GM12878 (cell line): Measurements from ENCODE around the gene MPIG6B. TPM values are rescaled to one million over a fixed set of nuclear protein-coding genes. Genes with fewer than 3 reads are reported as not detected.

Experiments used
- BCL11A ChIP-seq: IDR thresholded peaks from 2 replicates; pipeline ENCODE4 v1.6.1; 2011; ENCODE audit warnings: low read depth, low read length
- CBFB ChIP-seq: IDR thresholded peaks from 2 replicates; pipeline ENCODE4 v1.6.1; 2016; ENCODE audit warnings: antibody characterized with exemption, low read depth
- CHD2 ChIP-seq: IDR thresholded peaks from 2 replicates; pipeline ENCODE4 v1.6.1; 2011; ENCODE audit warnings: low read depth, low read length, improper control_type of control experiment, borderline replicate concordance
- EGR1 ChIP-seq, 2 experiments: IDR thresholded peaks; 1 replicate in 1 of 2; 2 replicates in 1 of 2; pipeline ENCODE4 v1.6.1; 2011 to 2012; ENCODE audit warnings: low read depth in 2 of 2, low read length in 2 of 2, borderline replicate concordance in 1 of 2, mild to moderate bottlenecking in 1 of 2, moderate library complexity in 1 of 2
- FOS ChIP-seq: IDR thresholded peaks from 3 replicates; pipeline ENCODE4 v1.6.1; 2011; ENCODE audit warnings: borderline replicate concordance; ENCODE audit not compliant: insufficient read length; ENCODE audit errors: extremely low read depth
- FOXK2 ChIP-seq: fragments of 450-650 bp; IDR thresholded peaks from 2 replicates; pipeline ENCODE4 v1.6.1; 2017; ENCODE audit warnings: mild to moderate bottlenecking, moderate library complexity
- HDGF ChIP-seq: fragments of 450-650 bp; IDR thresholded peaks from 2 replicates; pipeline ENCODE4 v1.6.1; 2016; ENCODE audit warnings: antibody characterized with exemption
- JUNB ChIP-seq: IDR thresholded peaks from 2 replicates; pipeline ENCODE4 v1.6.1; 2016; ENCODE audit warnings: antibody characterized with exemption, mild to moderate bottlenecking
- JUND ChIP-seq: IDR thresholded peaks from 2 replicates; pipeline ENCODE4 v1.6.1; 2012; ENCODE audit warnings: low read depth, mild to moderate bottlenecking, low read length, improper control_type of control experiment, moderate library complexity
- KDM1A ChIP-seq: fragments of 200-600 bp; sonication (generic); IDR thresholded peaks from 2 replicates; pipeline ENCODE4 v1.6.1; 2016; ENCODE audit warnings: borderline replicate concordance
- MTA2 ChIP-seq: fragments of 450-650 bp; IDR thresholded peaks from 2 replicates; pipeline ENCODE4 v1.6.1; 2016; ENCODE audit warnings: low read depth, mild to moderate bottlenecking, moderate library complexity
- MTA3 ChIP-seq: IDR thresholded peaks from 2 replicates; pipeline ENCODE4 v1.6.1; 2012; ENCODE audit warnings: low read length, inconsistent platforms, borderline replicate concordance
- MXI1 ChIP-seq: fragments of 150-350 bp; IDR thresholded peaks from 2 replicates; pipeline ENCODE4 v1.6.1; 2011; ENCODE audit warnings: low read depth, mild to moderate bottlenecking, inconsistent platforms, low read length, improper control_type of control experiment
- NR2C2 ChIP-seq: IDR thresholded peaks from 2 replicates; pipeline ENCODE4 v1.6.1; 2011; ENCODE audit warnings: borderline replicate concordance, low read depth; ENCODE audit not compliant: control insufficient read depth, insufficient read length
- NR2F1 ChIP-seq: fragments of 450-650 bp; conservative IDR thresholded peaks from 2 replicates; pipeline ENCODE4 v1.6.1; 2017; ENCODE audit warnings: mild to moderate bottlenecking
- PAX5 ChIP-seq: IDR thresholded peaks from 2 replicates; pipeline ENCODE4 v1.6.1; 2011; ENCODE audit warnings: low read depth, low read length, borderline replicate concordance
- SPI1 ChIP-seq: IDR thresholded peaks from 2 replicates; pipeline ENCODE4 v1.6.1; 2011; ENCODE audit warnings: low read depth, mild to moderate bottlenecking, low read length, moderate library complexity, borderline replicate concordance; ENCODE audit not compliant: insufficient read depth
- SREBF1 ChIP-seq: IDR thresholded peaks from 2 replicates; pipeline ENCODE4 v1.6.1; 2012; ENCODE audit warnings: mild to moderate bottlenecking, low read length
- SRF ChIP-seq, 2 experiments: IDR thresholded peaks; 2 replicates each; pipeline ENCODE4 v1.6.1; 2011; ENCODE audit warnings: low read depth in 2 of 2, low read length in 2 of 2, mild to moderate bottlenecking in 1 of 2, moderate library complexity in 1 of 2
- TAF1 ChIP-seq: IDR thresholded peaks from 2 replicates; pipeline ENCODE4 v1.6.1; 2011; ENCODE audit warnings: mild to moderate bottlenecking, low read depth, low read length, borderline replicate concordance
- TARDBP ChIP-seq: IDR thresholded peaks from 2 replicates; pipeline ENCODE4 v1.6.1; 2016; ENCODE audit warnings: borderline replicate concordance
- TCF3 ChIP-seq: IDR thresholded peaks from 2 replicates; pipeline ENCODE4 v1.6.1; 2012; ENCODE audit warnings: low read depth, mild to moderate bottlenecking, low read length, borderline replicate concordance; ENCODE audit not compliant: insufficient read depth
- YBX1 ChIP-seq: fragments of 450-650 bp; IDR thresholded peaks from 2 replicates; pipeline ENCODE4 v1.6.1; 2016; ENCODE audit warnings: antibody characterized with exemption
- ZNF384 ChIP-seq: IDR thresholded peaks from 2 replicates; pipeline ENCODE4 v1.6.1; 2012; ENCODE audit warnings: low read depth, mild to moderate bottlenecking, low read length, improper control_type of control experiment, borderline replicate concordance
- polyA plus RNA-seq, 11 experiments: library from polyadenylated mRNA; depleted of rRNA in 4 of 11; unstranded in 6 of 11; stranded (reverse) in 5 of 11; fragments of >200 nt; fragmentation: Nextera tagmentation in 4 of 11; fragmentation: Illumina TruSeq in 1 of 11; extraction: Ambion mirVana in 4 of 11; extraction: Trizol in 1 of 11; gene quantifications; 1 replicate in 1 of 11; 2 replicates in 10 of 11; pipeline versions ENCODE4 v1.2.1 to v1.2.3, GENCODE V29; 2011 to 2016; ENCODE audit warnings: inconsistent platforms in 2 of 11, missing spikeins in 2 of 11, low read depth in 1 of 11
- total RNA-seq, 4 experiments: library from RNA; depleted of rRNA in 3 of 4; stranded (reverse); fragments of >200 nt in 3 of 4; fragmentation: Illumina TruSeq in 1 of 4; extraction: Trizol in 1 of 4; gene quantifications; 2 replicates each; pipeline versions ENCODE4 v1.2.1 to v1.2.3, GENCODE V29; 2013 to 2021
- TF ChIP-seq, protein P1 (sequence below): IDR thresholded peaks from 2 replicates; pipeline ENCODE4 v1.6.1; 2012; ENCODE audit warnings: low read length, inconsistent platforms
- TF ChIP-seq, protein P2 (sequence below): IDR thresholded peaks from 2 replicates; pipeline ENCODE4 v1.6.1; 2012; ENCODE audit warnings: low read depth, low read length, improper control_type of control experiment
- TF ChIP-seq, protein P3 (sequence below): fragments of 450-650 bp; IDR thresholded peaks from 2 replicates; pipeline ENCODE4 v1.6.1; 2018; ENCODE audit warnings: borderline replicate concordance, mild to moderate bottlenecking; ENCODE audit not compliant: partially characterized antibody

MPIG6B gene
- total and polyA plus RNA-seq, 10 of the 15 experiments (the other 5 are each of a cell fraction or from before 2014, with no cell fraction given) = not detected

DNA sequence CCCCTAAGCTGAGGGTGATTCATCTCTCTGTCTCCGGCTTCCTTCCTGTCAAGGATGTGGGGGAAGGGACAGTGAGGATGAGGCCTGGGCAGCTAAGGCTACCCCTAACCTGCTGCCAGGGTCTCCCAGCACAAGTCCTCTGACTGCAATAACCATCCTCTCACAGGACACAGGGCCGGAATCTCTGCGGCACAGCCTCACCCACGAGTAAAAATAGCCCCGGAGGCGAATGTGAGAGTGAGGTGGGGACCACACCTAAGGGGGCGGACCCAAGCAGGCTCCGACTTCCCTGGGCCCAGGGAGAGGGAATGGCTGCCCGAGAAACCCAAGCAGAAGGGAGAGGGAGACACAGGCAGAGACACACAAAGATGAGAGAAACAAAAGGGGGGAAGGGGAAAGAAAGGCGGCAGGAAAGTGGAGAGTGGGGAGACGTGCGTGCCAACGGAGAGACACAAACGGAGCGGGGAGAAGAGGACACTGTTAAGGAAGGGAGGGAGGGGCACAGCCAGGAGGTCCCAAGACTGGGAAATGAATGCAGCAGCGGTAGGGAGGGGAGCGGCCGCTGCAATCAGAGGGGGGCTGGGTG lies 11.7 kb downstream of the MPIG6B start (continued):
- no peak for TF ChIP-seq YBX1
- TF ChIP-seq SRF (IDR thresholded peaks at IDR 0.05; ENCODE audit: low read depth in 2 of 2, low read length in 2 of 2) = no peak
- no peak for TF ChIP-seq JUND
- TF ChIP-seq PAX5 = no peak
- peak; percentile 87; the same call in 1 of the 2 replicates for TF ChIP-seq CHD2
- TF ChIP-seq ZNF384 = no peak
- TF ChIP-seq SREBF1 = no peak
- TF ChIP-seq SPI1 = no peak
- no peak for TF ChIP-seq KDM1A
- TF ChIP-seq CBFB = no peak
- TF ChIP-seq NR2C2 = no peak
- TF ChIP-seq TARDBP = no peak
- no peak for TF ChIP-seq FOS
- TF ChIP-seq JUNB = no peak; the same call in none of the 2 replicates
- TF ChIP-seq HDGF = peak; percentile 89
- peak; percentile 73; the same call in 1 of the 2 replicates for TF ChIP-seq NR2F1
- peak in 1 of 2 experiments; percentile 28; a peak in 1 of 3 replicates for TF ChIP-seq EGR1 (IDR thresholded peaks at IDR 0.05; ENCODE audit: borderline replicate concordance in 1 of 2, low read depth in 2 of 2, low read length in 2 of 2)
- TF ChIP-seq TAF1 = no peak
- TF ChIP-seq, protein P1, sequence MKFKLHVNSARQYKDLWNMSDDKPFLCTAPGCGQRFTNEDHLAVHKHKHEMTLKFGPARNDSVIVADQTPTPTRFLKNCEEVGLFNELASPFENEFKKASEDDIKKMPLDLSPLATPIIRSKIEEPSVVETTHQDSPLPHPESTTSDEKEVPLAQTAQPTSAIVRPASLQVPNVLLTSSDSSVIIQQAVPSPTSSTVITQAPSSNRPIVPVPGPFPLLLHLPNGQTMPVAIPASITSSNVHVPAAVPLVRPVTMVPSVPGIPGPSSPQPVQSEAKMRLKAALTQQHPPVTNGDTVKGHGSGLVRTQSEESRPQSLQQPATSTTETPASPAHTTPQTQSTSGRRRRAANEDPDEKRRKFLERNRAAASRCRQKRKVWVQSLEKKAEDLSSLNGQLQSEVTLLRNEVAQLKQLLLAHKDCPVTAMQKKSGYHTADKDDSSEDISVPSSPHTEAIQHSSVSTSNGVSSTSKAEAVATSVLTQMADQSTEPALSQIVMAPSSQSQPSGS = no peak
- TF ChIP-seq, protein P2, sequence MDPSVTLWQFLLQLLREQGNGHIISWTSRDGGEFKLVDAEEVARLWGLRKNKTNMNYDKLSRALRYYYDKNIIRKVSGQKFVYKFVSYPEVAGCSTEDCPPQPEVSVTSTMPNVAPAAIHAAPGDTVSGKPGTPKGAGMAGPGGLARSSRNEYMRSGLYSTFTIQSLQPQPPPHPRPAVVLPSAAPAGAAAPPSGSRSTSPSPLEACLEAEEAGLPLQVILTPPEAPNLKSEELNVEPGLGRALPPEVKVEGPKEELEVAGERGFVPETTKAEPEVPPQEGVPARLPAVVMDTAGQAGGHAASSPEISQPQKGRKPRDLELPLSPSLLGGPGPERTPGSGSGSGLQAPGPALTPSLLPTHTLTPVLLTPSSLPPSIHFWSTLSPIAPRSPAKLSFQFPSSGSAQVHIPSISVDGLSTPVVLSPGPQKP = no peak
- no peak; the same call in 1 of the 2 replicates for TF ChIP-seq MTA2
- peak; percentile 81; the same call in 1 of the 2 replicates for TF ChIP-seq BCL11A
- peak; percentile 69 for TF ChIP-seq MXI1
- no peak for TF ChIP-seq MTA3
- TF ChIP-seq TCF3 = no peak
- TF ChIP-seq FOXK2 = no peak
- TF ChIP-seq, protein P3, sequence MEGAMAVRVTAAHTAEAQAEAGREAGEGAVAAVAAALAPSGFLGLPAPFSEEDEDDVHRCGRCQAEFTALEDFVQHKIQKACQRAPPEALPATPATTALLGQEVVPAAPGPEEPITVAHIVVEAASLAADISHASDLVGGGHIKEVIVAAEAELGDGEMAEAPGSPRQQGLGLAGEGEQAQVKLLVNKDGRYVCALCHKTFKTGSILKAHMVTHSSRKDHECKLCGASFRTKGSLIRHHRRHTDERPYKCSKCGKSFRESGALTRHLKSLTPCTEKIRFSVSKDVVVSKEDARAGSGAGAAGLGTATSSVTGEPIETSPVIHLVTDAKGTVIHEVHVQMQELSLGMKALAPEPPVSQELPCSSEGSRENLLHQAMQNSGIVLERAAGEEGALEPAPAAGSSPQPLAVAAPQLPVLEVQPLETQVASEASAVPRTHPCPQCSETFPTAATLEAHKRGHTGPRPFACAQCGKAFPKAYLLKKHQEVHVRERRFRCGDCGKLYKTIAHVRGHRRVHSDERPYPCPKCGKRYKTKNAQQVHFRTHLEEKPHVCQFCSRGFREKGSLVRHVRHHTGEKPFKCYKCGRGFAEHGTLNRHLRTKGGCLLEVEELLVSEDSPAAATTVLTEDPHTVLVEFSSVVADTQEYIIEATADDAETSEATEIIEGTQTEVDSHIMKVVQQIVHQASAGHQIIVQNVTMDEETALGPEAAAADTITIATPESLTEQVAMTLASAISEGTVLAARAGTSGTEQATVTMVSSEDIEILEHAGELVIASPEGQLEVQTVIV = no peak
